Loucy (cell line): ENCODE data around the gene SHROOM3.

Experiments
- EZH2phosphoT487 ChIP-seq: fragments of 200-600 bp; IDR thresholded peaks from 2 replicates; pipeline ENCODE4 v1.6.1; 2018; ENCODE audit warnings: antibody characterized with exemption, mild to moderate bottlenecking, moderate library complexity, borderline replicate concordance
- TF ChIP-seq, protein P1 (sequence below): fragments of 200-600 bp; sonication (generic); conservative IDR thresholded peaks from 2 replicates; pipeline ENCODE4 v1.5.1; 2014; ENCODE audit warnings: mild to moderate bottlenecking, antibody characterized with exemption, low read length

DNA sequence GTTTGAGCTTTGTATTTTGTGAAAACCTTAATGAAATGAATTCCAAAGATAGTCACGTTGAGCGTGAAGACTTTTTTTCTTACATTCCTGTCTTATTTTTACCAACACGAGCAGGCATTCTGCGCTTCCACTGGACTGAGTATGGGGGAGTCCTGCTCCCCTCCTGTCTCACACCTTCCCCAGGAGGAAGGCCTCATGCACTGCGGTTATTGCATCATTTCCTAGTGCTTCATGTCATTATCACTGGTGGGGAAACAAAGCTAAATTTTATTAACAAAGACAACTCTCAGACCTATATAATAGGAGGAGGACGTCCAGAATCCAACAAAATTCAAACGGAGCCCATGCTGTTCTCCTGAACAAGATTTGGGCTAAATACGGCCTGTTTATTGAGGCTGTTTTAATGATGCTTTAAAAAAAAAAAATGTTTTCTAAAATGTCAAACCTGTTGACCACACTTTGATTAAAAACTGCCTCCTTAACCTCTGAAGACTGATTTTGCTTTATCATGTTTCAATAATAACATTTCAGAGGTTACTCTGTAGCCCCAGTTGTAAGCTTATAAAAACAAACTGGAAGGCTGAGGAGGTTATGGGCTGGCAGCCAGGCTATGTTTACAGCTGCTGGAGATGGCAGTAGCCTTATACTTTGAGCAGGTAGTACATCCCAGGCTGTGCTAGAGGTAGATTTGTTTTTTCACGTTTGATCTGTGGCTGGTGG, 344.9 kb downstream of the SHROOM3 start:
- TF ChIP-seq, protein P1, sequence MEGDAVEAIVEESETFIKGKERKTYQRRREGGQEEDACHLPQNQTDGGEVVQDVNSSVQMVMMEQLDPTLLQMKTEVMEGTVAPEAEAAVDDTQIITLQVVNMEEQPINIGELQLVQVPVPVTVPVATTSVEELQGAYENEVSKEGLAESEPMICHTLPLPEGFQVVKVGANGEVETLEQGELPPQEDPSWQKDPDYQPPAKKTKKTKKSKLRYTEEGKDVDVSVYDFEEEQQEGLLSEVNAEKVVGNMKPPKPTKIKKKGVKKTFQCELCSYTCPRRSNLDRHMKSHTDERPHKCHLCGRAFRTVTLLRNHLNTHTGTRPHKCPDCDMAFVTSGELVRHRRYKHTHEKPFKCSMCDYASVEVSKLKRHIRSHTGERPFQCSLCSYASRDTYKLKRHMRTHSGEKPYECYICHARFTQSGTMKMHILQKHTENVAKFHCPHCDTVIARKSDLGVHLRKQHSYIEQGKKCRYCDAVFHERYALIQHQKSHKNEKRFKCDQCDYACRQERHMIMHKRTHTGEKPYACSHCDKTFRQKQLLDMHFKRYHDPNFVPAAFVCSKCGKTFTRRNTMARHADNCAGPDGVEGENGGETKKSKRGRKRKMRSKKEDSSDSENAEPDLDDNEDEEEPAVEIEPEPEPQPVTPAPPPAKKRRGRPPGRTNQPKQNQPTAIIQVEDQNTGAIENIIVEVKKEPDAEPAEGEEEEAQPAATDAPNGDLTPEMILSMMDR: no peak
- TF ChIP-seq EZH2phosphoT487: no peak
